Activated T-cell treated with anti-CD3 and anti-CD28 coated beads, Interleukin-2, amount 50 U/mL, for 1 hour (primary cell): ENCODE measurements around the gene RC3H2.
A peak's percentile ranks its signal among the peaks of the same experiment; 100 is the strongest.
"Not testable (repeated sequence)": the region's sequence is repeated elsewhere in the genome, so short reads cannot be mapped to it uniquely, and the experiment has no call there.

Source experiments
- DNase-seq: peaks from one replicate; pipeline ENCODE4 v3.0.0-alpha.2; 2020

Gene RC3H2

GRCh38 chr9:122837266-122837850 lies 67.8 kb downstream of the RC3H2 start:
- DNase-seq, result no peak

GRCh38 chr9:122835313-122835731 lies 69.8 kb downstream of the RC3H2 start:
- DNase-seq, result peak; percentile 28

DNA sequence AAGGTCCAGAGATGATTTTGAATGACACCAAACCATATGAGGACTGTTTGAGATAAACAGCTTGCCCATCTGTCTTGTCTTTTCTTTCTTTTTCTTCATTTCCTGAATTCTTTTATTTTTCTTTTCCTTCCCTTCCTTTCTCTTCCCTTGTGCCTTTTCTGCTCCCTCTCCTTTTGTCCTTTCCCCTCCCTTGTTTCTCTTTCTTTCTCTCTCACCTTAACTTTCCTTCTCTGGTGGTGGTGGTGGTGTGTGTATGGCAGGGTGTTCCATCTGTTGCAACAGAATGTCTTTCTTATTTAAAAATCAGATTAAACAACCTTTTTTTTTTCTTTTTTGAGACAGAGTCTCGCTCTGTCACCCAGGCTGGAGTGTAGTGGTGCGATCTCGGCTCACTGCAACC lies 73.0 kb downstream of the RC3H2 start:
- no peak for DNase-seq

DNA sequence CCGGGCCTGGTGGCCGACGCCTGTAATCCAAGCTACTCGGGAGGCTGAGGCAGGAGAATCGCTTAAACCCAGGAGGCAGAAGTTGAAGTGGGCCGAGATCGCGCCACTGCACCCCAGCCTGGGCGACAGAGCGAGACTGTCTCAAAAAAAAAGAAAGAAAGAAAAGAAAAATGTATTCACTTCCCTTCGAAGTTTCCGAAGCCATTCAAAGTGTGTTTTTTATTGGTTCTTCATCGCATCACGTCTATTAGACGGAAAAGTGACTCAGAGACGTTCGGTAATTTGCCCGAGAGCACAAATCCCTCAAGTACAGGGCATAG lies 76.2 kb downstream of the RC3H2 start:
- not testable (repeated sequence) for DNase-seq

DNA sequence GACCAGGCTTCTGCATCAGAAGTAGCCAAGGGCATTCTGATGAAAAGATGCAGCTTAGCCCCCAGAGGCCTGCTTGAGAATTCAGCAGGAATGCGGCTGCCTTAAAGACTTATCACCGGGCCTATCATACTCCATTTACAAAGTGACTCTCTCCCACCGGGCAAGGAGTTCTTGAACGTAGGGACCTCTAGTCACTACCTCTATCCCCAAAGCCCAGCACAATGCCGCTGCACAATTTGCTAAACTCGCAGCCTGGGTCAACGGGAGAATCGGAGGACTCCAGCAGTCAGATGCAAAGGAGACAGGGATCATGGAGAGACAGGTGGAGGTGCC lies 77.4 kb downstream of the RC3H2 start:
- no peak for DNase-seq

DNA sequence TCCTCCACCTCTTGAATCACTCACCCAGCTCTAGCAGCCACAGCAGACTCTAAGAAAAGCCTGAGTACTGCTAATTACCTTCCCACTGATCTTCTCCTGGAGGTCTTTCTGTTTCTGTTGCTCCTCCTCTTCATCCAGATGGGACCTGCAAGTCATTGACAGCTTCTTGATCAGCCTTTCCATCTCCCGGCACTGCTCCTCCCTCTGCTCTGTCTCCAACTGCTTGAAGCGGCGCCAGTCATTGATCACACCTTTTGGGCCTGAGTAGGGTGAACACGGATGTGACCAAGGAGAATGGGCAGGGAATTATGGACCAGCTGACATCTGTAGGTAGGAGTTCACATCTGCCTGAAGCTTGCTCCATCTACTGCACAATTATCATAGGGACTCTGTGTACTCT lies 82.2 kb downstream of the RC3H2 start:
- DNase-seq, result no peak

DNA sequence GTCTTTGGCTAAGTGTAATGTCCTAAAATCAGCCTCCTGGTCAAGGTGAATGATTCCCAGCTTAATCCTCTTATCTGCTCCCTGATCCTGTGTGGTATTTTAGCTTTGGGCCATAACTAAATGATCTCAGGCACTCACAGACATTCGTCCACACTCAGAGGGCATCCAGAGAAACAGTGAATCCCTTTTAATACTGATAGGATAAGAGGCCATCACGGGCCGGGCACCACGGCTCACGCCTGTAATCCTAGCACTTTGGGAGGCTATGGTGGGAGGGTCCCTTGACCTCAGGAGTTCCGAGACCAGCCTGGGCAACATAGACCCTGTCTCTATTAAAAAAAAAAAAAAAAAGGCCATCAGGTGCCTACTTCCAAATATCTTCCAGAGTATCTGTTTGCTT lies 83.1 kb downstream of the RC3H2 start:
- no peak for DNase-seq

GRCh38 chr9:122821278-122821943 lies 83.7 kb downstream of the RC3H2 start:
- no peak for DNase-seq

- DNase-seq, result no peak
These were observed 84.7 kb downstream of the RC3H2 start for GRCh38 chr9:122820490-122820845.

- no peak for DNase-seq
These were observed 85.2 kb downstream of the RC3H2 start for GRCh38 chr9:122819791-122820489.

DNA sequence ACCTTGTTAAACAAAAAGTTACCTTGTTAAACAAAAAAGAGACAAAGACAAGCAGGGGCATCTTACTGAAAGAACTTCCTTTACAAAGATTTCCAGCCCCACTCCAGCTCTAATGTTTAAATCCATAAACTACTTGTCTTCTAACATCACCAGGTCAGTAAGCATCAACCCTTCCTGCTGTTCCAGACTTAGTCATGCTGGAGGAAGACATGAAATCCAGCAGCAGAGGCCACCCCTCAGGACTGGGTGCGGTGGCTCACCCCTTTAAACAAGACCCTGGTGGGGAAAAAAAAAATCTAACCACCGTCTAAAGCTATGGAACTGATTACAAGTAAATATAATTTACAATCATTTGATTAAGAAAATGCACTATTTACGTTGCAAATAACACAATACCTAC lies 85.8 kb downstream of the RC3H2 start:
- no peak for DNase-seq

DNA sequence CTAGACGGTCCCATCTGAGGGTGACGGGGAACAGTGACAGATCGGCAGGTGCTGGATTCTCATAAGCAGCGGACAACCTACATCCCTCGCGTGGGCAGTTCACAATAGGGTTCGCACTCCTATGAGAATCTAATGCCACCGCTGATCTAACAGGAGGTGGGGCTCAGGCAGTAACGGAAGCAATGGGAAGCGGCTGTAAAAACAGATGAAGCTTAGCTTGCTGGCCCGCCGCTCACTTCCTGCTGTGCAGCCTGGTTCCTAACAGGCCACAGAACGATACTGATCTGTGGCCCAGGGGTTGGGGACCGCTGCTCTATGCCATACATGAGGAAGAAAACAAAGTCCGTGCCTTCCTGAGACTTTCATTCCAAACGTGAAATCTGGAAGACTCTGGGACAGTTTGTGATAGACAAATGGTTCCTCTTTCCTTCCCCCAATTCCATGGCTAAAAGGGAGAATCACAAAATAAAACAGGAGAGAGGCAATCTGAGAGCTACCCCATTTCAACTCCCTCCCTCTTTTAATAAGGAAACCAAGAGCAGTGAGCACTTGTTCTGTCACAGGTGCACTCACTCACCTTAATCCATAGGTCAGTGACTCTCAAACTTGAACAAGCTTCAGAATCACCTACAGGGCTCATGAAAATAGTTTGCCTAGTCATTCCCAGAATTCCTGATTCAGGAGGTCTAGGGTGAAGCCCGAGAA lies 88.8 kb downstream of the RC3H2 start:
- DNase-seq, result peak; percentile 54

DNA sequence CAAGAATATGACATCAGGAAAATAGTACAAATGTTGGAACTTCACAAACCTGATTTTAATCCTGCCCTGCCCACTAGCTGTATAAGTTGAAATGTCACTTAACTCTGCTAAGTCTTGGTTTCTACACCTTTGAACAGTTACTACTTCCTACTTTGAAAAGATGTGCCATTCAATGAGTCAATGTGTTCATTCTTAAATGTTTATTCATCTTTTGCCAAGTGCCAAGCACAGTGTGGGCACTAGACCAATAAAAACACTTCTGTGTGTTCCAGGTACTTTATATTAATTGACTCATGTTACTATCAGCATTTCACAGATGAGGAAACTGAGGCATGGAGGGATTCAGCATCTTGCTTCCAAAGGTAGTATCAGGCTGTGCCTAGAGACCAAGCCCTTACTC lies 89.6 kb downstream of the RC3H2 start:
- DNase-seq, result no peak

- DNase-seq, result no peak
These were observed 90.6 kb downstream of the RC3H2 start for GRCh38 chr9:122814545-122814944.

- no peak for DNase-seq
These were observed 92.4 kb downstream of the RC3H2 start for GRCh38 chr9:122812736-122813135.

DNA sequence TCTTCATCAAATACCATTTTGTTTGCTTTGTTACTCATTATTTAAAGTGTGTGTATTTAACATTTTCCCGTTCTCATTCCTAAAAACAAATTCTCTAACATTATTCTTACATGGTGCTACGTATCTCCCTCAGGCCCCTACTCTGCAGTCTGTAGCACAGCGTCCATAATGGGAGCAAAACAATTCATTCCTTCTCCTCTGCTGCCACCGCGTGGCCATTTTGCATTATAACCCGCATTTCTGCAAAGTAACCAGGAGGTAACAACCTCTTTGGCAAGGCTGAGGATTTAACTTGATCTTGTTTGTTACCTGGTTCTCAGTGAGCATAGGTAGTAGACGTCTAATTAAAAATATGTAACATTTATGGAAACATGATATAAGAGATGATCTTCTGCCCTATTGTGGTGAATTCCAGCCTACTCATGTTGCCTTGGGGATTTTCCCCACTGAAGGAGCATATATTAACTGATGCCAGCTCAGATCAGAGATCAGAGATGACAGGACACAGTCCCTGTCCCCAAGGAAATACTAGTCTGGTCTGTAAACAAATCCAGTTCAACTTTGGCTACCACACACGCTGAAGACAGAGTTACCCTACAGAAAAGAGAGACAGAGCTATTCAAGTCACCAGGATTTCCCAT lies 94.7 kb downstream of the RC3H2 start:
- DNase-seq, result peak; percentile 77

DNA sequence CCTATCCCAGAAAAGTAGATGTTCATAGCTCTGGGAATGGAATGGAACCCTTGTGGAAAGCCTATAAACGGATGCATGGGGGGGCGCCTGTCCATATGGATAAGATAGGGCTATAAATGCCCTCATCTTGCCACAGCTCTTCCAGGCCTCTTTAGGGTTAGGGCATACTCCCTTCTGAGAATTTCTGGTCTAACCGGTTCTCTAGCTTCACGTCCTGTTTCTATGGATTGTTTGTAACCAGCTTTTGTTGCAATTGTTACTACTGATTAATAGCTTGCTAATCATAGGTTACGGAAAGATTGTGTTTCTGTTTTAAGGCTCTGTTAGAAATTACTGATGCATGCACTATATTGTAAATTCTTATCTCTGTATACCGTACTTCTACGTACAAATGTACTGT lies 95.9 kb downstream of the RC3H2 start:
- DNase-seq, result not testable (repeated sequence)

DNA sequence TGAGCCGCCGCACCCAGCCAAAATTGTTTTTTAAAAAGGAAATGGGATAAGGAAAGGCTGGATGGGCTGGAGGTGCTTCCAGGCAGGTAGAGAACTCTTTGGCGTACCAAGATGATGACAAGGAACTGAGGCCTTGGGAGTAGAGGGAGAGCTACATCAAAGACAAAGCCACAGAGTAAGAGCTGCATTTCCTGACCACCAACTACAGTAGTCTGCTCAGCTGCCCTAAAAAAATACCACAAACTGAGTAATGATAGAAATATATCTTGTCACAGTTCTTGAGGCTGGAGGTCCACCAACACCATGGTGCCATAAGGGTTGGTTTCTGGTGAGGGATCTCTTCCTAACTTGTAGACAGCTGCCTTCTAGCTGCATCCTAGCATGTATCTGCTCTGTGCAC lies 97.0 kb downstream of the RC3H2 start:
- no peak for DNase-seq

GRCh38 chr9:122807271-122807900 lies 97.8 kb downstream of the RC3H2 start:
- DNase-seq, result no peak

GRCh38 chr9:122806661-122807060 lies 98.5 kb downstream of the RC3H2 start:
- no peak for DNase-seq

GRCh38 chr9:122800066-122801060 lies 104.8 kb downstream of the RC3H2 start, which contains the start of gene OR1K1:
Gene OR1K1, plus strand, starts transcription at chr9:122800123. Its CDS starts 0 bp downstream, at chr9:122800123.
- no peak for DNase-seq
